Endodermal cell (in vitro differentiated cells): ENCODE results near the gene ABCC10. TPM values are rescaled to one million over a fixed set of nuclear protein-coding genes. Genes with fewer than 3 reads are reported as not detected.
"Not testable (repeated sequence)": the region's sequence is repeated elsewhere in the genome, so short reads cannot be mapped to it uniquely, and the experiment has no call there.

Experiments used
- DNase-seq: peaks from one replicate; pipeline ENCODE4 v3.0.0-alpha.2; 2017
- H3K27ac ChIP-seq: 2 replicates; pipeline ENCODE4 v1.5.1; 2013; ENCODE audit warnings: mild to moderate bottlenecking, low read depth, low read length, moderate library complexity
- H3K27me3 ChIP-seq: 2 replicates; pipeline ENCODE4 v1.6.1; 2013; ENCODE audit warnings: mild to moderate bottlenecking, low read length, moderate library complexity; ENCODE audit not compliant: insufficient read depth, control insufficient read depth, poor library complexity, severe bottlenecking
- H3K36me3 ChIP-seq: 2 replicates; pipeline ENCODE4 v1.7.0; 2013; ENCODE audit warnings: mild to moderate bottlenecking, low read length, moderate library complexity; ENCODE audit not compliant: control insufficient read depth, insufficient read depth
- H3K4me1 ChIP-seq: one replicate; pipeline ENCODE4 v1.7.0; 2013; ENCODE audit warnings: low read length; ENCODE audit not compliant: control insufficient read depth, insufficient read depth
- H3K4me3 ChIP-seq: 2 replicates; pipeline ENCODE4 v1.5.1; 2013; ENCODE audit warnings: mild to moderate bottlenecking, low read length, moderate library complexity
- H3K9ac ChIP-seq: 2 replicates; pipeline ENCODE4 v1.6.1; 2013; ENCODE audit warnings: mild to moderate bottlenecking, low read length, moderate library complexity; ENCODE audit not compliant: poor library complexity, severe bottlenecking; ENCODE audit errors: extremely low read depth
- H3K9me3 ChIP-seq: 2 replicates; pipeline ENCODE4 v1.6.1; 2013; ENCODE audit warnings: mild to moderate bottlenecking, low read length, moderate library complexity; ENCODE audit not compliant: control insufficient read depth
- H3K27ac Mint-ChIP-seq: 2 replicates; pipeline ENCODE4 v1.8.0; 2020; ENCODE audit warnings: mixed read lengths
- H3K27me3 Mint-ChIP-seq: 2 replicates; pipeline ENCODE4 v1.8.0; 2021; ENCODE audit warnings: mild to moderate bottlenecking, mixed read lengths; ENCODE audit not compliant: insufficient read depth
- H3K36me3 Mint-ChIP-seq: 2 replicates; pipeline ENCODE4 v1.8.0; 2020; ENCODE audit warnings: low read depth, mixed read lengths
- H3K4me1 Mint-ChIP-seq: 2 replicates; pipeline ENCODE4 v1.8.0; 2020; ENCODE audit warnings: mixed read lengths
- H3K4me3 Mint-ChIP-seq: 2 replicates; pipeline ENCODE4 v1.8.0; 2020; ENCODE audit warnings: mild to moderate bottlenecking, moderate library complexity, mixed read lengths
- H3K9me3 Mint-ChIP-seq: 2 replicates; pipeline ENCODE4 v1.8.0; 2020; ENCODE audit warnings: mild to moderate bottlenecking, mixed read lengths
- CTCF ChIP-seq: fragments of 200-600 bp; sonication (generic); conservative IDR thresholded peaks from 2 replicates; pipeline ENCODE4 v1.5.0; 2021; ENCODE audit warnings: antibody characterized with exemption, mild to moderate bottlenecking
- WGBS, 2 experiments: methylation state at CpG; one replicate each; pipeline versions ENCODE4 v1.1.5 to v1.1.7; 2013; ENCODE audit warnings: missing lambda C conversion rate in 2 of 2, mixed read lengths in 1 of 2; ENCODE audit not compliant: insufficient coverage in 1 of 2, insufficient read length in 1 of 2; 5-methylcytosine and 5-hydroxymethylcytosine counted together
- total RNA-seq, 2 donors: library from RNA; stranded (reverse); fragmentation: NEBNext Ultra II Directional in 1 of 2; extraction: Animal tissue kit (Norgen Biotek cat#: 25700) in 1 of 2; gene quantifications; 2 replicates in 1 of 2; 3 replicates in 1 of 2; pipeline ENCODE4 v1.2.1, GENCODE V29; 2021

The ABCC10 gene
- total RNA-seq, 2 donors from 2014 or later: 34.1 to 44.8 TPM

DNA sequence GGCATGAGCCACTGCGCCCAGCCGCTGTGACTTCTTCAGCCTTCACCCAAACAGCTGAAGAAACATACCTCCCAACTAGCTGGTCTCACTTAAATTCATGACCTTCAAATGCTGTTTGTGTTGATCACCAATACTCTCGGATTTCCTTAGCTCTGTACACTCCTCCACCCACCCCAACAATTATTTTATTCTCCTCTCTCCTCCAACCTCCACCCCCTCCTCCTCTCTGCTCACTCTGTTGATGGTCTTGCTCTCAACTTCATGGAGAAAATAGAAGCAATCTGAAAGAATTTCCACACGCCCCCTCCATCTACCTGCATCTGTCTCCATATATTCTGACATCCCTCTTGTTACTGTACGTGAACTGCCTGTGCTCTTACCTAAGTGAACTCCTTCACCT is 34.6 kb downstream of the ABCC10 start:
- no peak overlapping the region for H3K27ac ChIP-seq
- no peaks in the 10 kb centered on the region for H3K4me1 ChIP-seq
- H3K36me3 Mint-ChIP-seq: no peaks in the 10 kb centered on the region
- 75 to 78% methylated on average over 5 of the region's 5 CpGs for WGBS, 2 experiments
- H3K36me3 ChIP-seq: no peaks in the 10 kb centered on the region
- peaks cover 22% of the 10 kb centered on the region for H3K27me3 ChIP-seq
- DNase-seq: no peak
- H3K9me3 Mint-ChIP-seq: no peaks in the 10 kb centered on the region
- H3K27ac Mint-ChIP-seq: no peak overlapping the region
- no peak overlapping the region for H3K4me3 Mint-ChIP-seq
- H3K27me3 Mint-ChIP-seq: peaks cover 33% of the 10 kb centered on the region
- no peaks in the 10 kb centered on the region for H3K9me3 ChIP-seq
- H3K9ac ChIP-seq: no peak overlapping the region
- no peaks in the 10 kb centered on the region for H3K4me1 Mint-ChIP-seq
- TF ChIP-seq CTCF: no peak
- H3K4me3 ChIP-seq: no peak overlapping the region

- peaks cover 7% of the 10 kb centered on the region for H3K4me1 ChIP-seq
- no peak overlapping the region for H3K4me3 ChIP-seq
- H3K27ac Mint-ChIP-seq: no peak overlapping the region
- H3K4me1 Mint-ChIP-seq: peaks cover 8% of the 10 kb centered on the region
- no peak for TF ChIP-seq CTCF
- WGBS, 2 experiments: 94 to 97% methylated on average over 6 to 8 of the region's 8 CpGs
- no peak for DNase-seq
- peaks cover 24% of the 10 kb centered on the region for H3K27me3 Mint-ChIP-seq
- no peak overlapping the region for H3K27ac ChIP-seq
- no peak overlapping the region for H3K4me3 Mint-ChIP-seq
- no peaks in the 10 kb centered on the region for H3K36me3 Mint-ChIP-seq
- H3K36me3 ChIP-seq: no peaks in the 10 kb centered on the region
- no peaks in the 10 kb centered on the region for H3K9me3 Mint-ChIP-seq
- H3K9me3 ChIP-seq: no peaks in the 10 kb centered on the region
- H3K27me3 ChIP-seq: peaks cover 11% of the 10 kb centered on the region
- H3K9ac ChIP-seq: no peak overlapping the region
Observed at GRCh38 chr6:43464337-43464736, 37.0 kb downstream of the ABCC10 start.

DNA sequence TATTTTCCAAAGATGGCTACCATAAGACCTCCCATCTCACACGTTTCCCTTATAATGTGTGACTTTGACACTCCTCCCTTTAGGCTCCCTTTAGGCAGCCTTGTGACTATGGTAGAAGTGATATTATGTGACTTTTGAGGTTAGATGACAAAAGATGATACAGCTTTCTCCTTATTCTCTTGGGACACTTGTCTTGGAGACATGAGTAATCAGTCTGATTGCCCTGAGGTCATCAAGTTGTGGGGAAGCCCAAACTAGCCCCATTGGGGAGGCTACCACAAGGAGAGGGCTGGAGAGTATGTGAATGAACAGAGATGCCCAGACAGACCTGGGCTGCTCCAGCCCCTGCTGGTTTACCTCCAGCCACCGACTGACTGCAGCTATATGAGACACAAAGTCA is 38.6 kb downstream of the ABCC10 start:
- Histone ChIP-seq H3K9ac (no peak overlapping the region), H3K4me3 (no peak overlapping the region), H3K27ac (no peak overlapping the region), H3K9me3 (no peaks in the 10 kb centered on the region), H3K4me1 (peaks cover 9% of the 10 kb centered on the region), H3K36me3 (no peaks in the 10 kb centered on the region), H3K27me3 (peaks cover 4% of the 10 kb centered on the region)
- Mint-ChIP-seq H3K4me1 (peaks cover 11% of the 10 kb centered on the region), H3K4me3 (no peak overlapping the region), H3K36me3 (no peaks in the 10 kb centered on the region), H3K9me3 (no peaks in the 10 kb centered on the region), H3K27me3 (peaks cover 19% of the 10 kb centered on the region), H3K27ac (no peak overlapping the region)
- no peak for TF ChIP-seq CTCF
- WGBS, 2 experiments: 92 to 100% methylated on average over 1 to 2 of the region's 2 CpGs
- no peak for DNase-seq

DNA sequence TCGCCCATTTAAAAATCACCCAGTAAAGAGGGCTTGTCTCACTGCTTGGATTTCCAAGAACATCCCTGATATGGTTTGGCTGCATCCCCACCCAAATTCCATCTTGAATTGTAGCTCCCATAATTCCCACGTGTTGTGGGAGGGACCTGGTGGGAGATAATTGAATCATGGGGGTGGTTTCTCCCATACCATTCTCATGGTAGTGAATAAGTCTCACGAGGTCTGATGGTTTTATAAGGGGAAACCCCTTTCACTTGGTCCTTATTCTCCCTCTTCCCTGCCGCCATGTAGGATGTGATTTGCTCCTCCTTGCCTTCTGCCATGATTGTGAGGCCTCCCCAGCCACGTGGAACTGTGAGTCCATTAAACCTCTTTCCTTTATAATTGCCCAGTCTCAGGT is 39.9 kb downstream of the ABCC10 start:
- H3K27me3 ChIP-seq, H3K36me3 Mint-ChIP-seq, H3K9ac ChIP-seq, H3K27ac Mint-ChIP-seq, H3K4me1 ChIP-seq, H3K27ac ChIP-seq, H3K4me3 ChIP-seq, DNase-seq, H3K9me3 Mint-ChIP-seq, H3K4me3 Mint-ChIP-seq, H3K36me3 ChIP-seq, H3K9me3 ChIP-seq: not testable (repeated sequence)
- Mint-ChIP-seq H3K27me3 (peaks cover 15% of the 10 kb centered on the region), H3K4me1 (peaks cover 11% of the 10 kb centered on the region)
- 78 to 87% methylated on average over 4 to 5 of the region's 5 CpGs for WGBS, 2 experiments
